Naive thymus-derived CD8-positive, alpha-beta T cell (primary cell): ENCODE data around the gene ARFIP1. TPM values are rescaled to one million over a fixed set of nuclear protein-coding genes. Genes with fewer than 3 reads are reported as not detected.

Experiments
- ATAC-seq, 2 donors: fragments of 150-1000 bp; cut with Tn5 transposase in 1 of 2; sonication (Bioruptor Pico), chemical (Tn5 transposase) in 1 of 2; 1 replicate in 1 of 2; 2 replicates in 1 of 2; pipeline ENCODE4 v1.10.0; 2021; ENCODE audit warnings: mild to moderate bottlenecking in 2 of 2, moderate library complexity in 2 of 2
- POLR2A ChIA-PET: fragments of 350-600 bp; sonication (Branson Sonifier 250); formaldehyde crosslinking; loops from one replicate; lab custom pipeline; 2021; ENCODE audit warnings: antibody characterized with exemption; lab: Charles Lee
- DNase-seq, 10 donors: peaks; one replicate each; pipeline versions ENCODE4 v3.0.0 to v3.0.0-alpha.2; 2020 to 2022
- H3K27ac Mint-ChIP-seq, 10 donors: one replicate each; pipeline ENCODE4 v1.8.0; 2020 to 2022; ENCODE audit warnings: mild to moderate bottlenecking in 10 of 10, mixed read lengths in 10 of 10, moderate library complexity in 4 of 10, inconsistent platforms in 1 of 10
- H3K27me3 Mint-ChIP-seq, 5 donors: one replicate each; pipeline ENCODE4 v1.8.0; 2021 to 2022; ENCODE audit warnings: mixed read lengths in 5 of 5
- H3K36me3 Mint-ChIP-seq, 3 donors: one replicate each; pipeline ENCODE4 v1.8.0; 2020 to 2022; ENCODE audit warnings: mixed read lengths in 3 of 3, mild to moderate bottlenecking in 2 of 3, inconsistent platforms in 1 of 3
- H3K4me1 Mint-ChIP-seq, 4 donors: one replicate each; pipeline ENCODE4 v1.8.0; 2021 to 2022; ENCODE audit warnings: mixed read lengths in 4 of 4
- H3K4me3 Mint-ChIP-seq, 10 donors: one replicate each; pipeline ENCODE4 v1.8.0; 2020 to 2022; ENCODE audit warnings: mild to moderate bottlenecking in 10 of 10, mixed read lengths in 10 of 10, moderate library complexity in 6 of 10, inconsistent platforms in 1 of 10
- H3K9me3 Mint-ChIP-seq, 9 donors: one replicate each; pipeline ENCODE4 v1.8.0; 2020 to 2022; ENCODE audit warnings: mixed read lengths in 9 of 9, mild to moderate bottlenecking in 3 of 9, inconsistent platforms in 1 of 9, moderate library complexity in 1 of 9
- polyA plus RNA-seq, 3 donors: library from polyadenylated mRNA; unstranded; fragments of 300-500 nt; fragmentation: Illumina TruSeq; gene quantifications; one replicate each; pipeline ENCODE4 v1.2.3, GENCODE V29; 2021
- total RNA-seq, 8 experiments: library from RNA in 2 of 8; stranded (reverse) in 2 of 8; gene quantifications; one replicate each; pipeline ENCODE4 v1.2.3 and lab custom pipeline; 2021 to 2026

Gene ARFIP1
- total and polyA plus RNA-seq, 5 experiments from 2014 or later: 11.3 to 21.3 (median 14.5) TPM

DNA sequence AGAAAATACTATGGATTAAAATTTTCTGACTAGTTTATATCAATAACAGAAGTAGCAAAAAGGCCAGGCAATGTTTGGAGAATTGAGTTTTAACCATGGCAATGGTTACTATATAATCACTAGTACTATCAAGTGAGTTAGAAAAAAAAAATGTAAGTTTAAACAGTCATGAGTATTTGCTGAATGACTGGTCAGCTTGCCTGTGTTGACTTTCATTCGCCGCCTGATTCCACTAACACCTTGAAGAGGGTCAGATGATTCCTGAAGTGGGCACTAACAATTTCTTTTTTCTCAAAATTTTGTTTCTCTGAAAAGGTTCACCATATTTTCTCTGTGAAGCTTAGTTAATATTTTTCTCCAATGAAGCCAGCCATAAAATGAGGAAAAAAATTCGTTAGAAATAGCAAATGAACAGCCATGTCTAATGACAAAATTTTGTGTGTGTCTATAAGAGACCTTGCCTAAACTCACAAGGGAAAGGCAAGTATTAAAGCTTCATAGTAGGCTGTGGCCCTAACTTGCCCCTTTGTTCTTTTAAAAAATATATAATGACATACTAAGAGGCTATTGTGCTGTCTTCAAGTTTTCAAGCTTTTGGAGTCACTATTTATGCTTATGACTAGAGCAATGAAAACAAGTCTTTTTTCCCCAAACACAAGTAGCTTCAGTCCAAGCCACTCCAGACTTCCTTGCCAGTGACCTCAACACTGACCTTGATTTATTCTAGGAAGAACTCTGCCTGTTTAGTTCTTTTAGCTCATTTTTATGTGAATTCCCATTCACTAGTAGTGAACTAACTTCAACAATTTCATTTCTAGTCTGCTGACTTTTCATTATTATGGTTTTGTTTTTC, 138.0 kb downstream of the ARFIP1 start:
- H3K4me3 Mint-ChIP-seq: no peak overlapping the region

DNA sequence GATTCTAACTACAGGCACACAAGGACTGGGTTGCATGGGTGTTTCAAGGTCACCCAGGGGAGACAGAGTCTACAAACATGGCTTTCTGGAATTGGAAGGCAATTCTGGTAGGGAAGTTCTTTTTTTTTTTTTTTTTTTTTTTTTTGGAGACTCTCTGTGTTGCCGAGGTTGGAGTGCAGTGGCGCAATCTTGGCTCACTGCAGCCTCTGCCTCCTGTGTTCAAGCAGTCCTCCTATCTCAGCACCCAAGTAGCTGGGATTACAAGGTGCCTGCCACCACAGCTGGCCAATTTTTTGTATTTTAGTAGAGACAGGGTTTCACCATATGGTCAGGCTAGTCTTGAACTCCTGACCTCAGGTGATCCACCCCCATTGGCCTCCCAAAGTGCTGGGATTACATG, 140.1 kb downstream of the ARFIP1 start:
- ATAC-seq: no peak
- Mint-ChIP-seq H3K4me3 (no peak overlapping the region), H3K9me3 (peaks cover 0 to 25% (median 16%) of the 10 kb centered on the region in 9 donors), H3K4me1 (no peaks in the 10 kb centered on the region), H3K27ac (no peak overlapping the region), H3K36me3 (peaks cover 8 to 26% (median 13%) of the 10 kb centered on the region in 3 donors), H3K27me3 (peaks cover 0 to 7% (median 2%) of the 10 kb centered on the region in 5 donors)
- POLR2A ChIA-PET: no interaction called here
- DNase-seq: no peak

More for the DNA sequence above, 138.0 kb downstream of the ARFIP1 start:
- Mint-ChIP-seq H3K36me3 (peaks cover 8 to 26% (median 13%) of the 10 kb centered on the region in 3 donors), H3K27ac (no peak overlapping the region), H3K27me3 (peaks cover 0 to 7% (median 2%) of the 10 kb centered on the region in 5 donors), H3K9me3 (peaks cover 0 to 25% (median 16%) of the 10 kb centered on the region in 9 donors), H3K4me1 (no peaks in the 10 kb centered on the region)
- ATAC-seq (no peak), DNase-seq (no peak)
- POLR2A ChIA-PET: no interaction called here

DNA sequence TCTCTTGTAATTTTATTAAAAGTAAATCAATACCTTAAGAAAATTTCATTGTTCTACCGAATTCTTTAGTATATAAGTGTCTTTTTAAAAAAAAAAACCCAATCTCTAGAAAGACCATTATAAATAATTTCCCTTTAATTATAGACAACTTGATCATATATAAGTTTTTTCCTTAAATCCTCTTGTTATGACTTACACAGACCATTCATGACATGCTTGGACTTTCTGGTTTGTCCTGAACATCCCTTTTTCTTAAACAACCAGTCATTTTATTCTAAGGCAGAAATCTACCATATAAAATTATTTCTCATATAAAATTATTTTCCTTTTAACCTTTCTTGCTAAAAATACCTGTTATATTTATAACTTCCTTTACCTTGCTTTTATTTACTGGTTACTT, 141.0 kb downstream of the ARFIP1 start:
- POLR2A ChIA-PET: no interaction called here
- H3K36me3 Mint-ChIP-seq: peaks cover 8 to 26% (median 13%) of the 10 kb centered on the region in 3 donors
- DNase-seq: no peak

DNA sequence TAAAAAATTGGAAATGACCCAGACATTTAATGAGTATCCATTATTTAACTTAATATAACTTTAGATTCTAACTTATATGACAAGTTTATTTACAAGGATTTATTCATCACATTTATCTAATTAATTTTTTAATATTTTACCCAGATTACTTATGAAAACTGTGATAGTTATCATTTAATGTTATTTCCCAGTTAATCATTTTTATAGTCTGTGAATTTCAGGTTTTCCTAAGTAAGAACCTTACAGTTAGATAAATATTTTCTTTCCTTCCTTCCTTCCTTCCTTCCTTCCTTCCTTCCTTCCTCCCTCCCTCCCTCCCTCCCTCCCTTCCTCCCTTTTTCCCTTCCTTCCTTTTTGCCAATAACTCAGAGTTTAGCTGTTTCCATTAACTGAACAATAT, 141.5 kb downstream of the ARFIP1 start:
- Mint-ChIP-seq H3K4me3 (no peak overlapping the region), H3K9me3 (peaks cover 0 to 25% (median 16%) of the 10 kb centered on the region in 9 donors), H3K27me3 (peaks cover 2 to 7% (median 2%) of the 10 kb centered on the region in 5 donors), H3K27ac (no peak overlapping the region), H3K4me1 (no peaks in the 10 kb centered on the region), H3K36me3 (peaks cover 8 to 26% (median 13%) of the 10 kb centered on the region in 3 donors)
- POLR2A ChIA-PET: no interaction called here
- no peak for DNase-seq
- no peak for ATAC-seq

More for the DNA sequence above, 141.0 kb downstream of the ARFIP1 start:
- H3K4me1 Mint-ChIP-seq: no peaks in the 10 kb centered on the region
- H3K9me3 Mint-ChIP-seq: peaks cover 0 to 25% (median 16%) of the 10 kb centered on the region in 9 donors
- peaks cover 0 to 7% (median 2%) of the 10 kb centered on the region in 5 donors for H3K27me3 Mint-ChIP-seq
- no peak for ATAC-seq
- H3K27ac Mint-ChIP-seq: no peak overlapping the region
- H3K4me3 Mint-ChIP-seq: no peak overlapping the region

DNA sequence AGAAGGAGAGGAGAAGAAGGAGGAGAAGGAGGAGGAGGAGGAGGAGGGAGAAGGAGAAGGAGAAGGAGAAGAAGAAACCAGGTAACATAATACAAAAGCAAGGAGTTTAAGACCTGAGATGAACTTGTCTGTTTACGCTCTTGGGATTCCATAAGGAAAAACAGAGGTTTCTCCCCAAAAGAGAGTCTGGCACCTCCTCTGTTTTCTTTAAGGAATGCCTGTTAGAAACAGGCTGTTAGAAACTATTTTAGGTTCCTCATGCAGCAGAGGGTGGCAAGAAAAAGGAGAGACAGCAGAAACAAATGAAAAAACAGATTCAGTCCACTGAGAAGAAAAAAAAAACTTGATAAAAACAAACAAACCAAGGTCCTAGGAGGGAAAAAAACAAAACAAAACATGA, 146.1 kb downstream of the ARFIP1 start:
- Mint-ChIP-seq H3K36me3 (peaks cover 0 to 6% (median 5%) of the 10 kb centered on the region in 3 donors), H3K9me3 (peaks cover 0 to 10% (median 4%) of the 10 kb centered on the region in 9 donors), H3K4me1 (peaks cover 0 to 12% (median 2%) of the 10 kb centered on the region in 4 donors), H3K4me3 (no peak overlapping the region), H3K27ac (no peak overlapping the region), H3K27me3 (peaks cover 8 to 27% (median 13%) of the 10 kb centered on the region in 5 donors)
- DNase-seq (no peak), ATAC-seq (no peak)
- POLR2A ChIA-PET: no interaction called here

DNA sequence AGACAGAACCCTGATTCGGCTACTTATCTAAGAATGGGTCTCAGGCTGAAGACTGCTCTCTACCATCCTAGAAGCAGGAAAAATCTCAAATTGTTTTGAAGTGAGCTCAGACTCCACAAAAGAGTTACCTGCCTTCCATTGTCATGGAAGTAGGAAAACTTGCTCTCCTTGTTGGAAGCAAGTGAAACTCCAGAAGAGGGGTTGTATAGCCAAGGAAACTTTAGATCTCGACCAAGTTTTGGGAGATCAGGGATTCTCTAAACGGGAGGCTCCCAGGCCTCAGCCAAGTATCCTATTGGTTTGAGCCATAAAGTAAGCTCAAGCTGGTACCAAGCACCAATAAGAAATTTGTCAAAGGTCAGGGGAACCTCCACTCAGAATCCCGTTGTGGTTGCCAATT, 147.2 kb downstream of the ARFIP1 start:
- peaks cover 0 to under 1% (median 0%) of the 10 kb centered on the region in 3 donors for H3K36me3 Mint-ChIP-seq
- no peak overlapping the region for H3K4me3 Mint-ChIP-seq
- no peak for DNase-seq
- peaks cover 0 to 12% (median 2%) of the 10 kb centered on the region in 4 donors for H3K4me1 Mint-ChIP-seq
- no peak overlapping the region for H3K27ac Mint-ChIP-seq
- POLR2A ChIA-PET: no interaction called here
- no peak for ATAC-seq
- H3K9me3 Mint-ChIP-seq: peaks cover 0 to 2% (median 0%) of the 10 kb centered on the region in 9 donors
- H3K27me3 Mint-ChIP-seq: peaks cover 12 to 21% (median 16%) of the 10 kb centered on the region in 5 donors

DNA sequence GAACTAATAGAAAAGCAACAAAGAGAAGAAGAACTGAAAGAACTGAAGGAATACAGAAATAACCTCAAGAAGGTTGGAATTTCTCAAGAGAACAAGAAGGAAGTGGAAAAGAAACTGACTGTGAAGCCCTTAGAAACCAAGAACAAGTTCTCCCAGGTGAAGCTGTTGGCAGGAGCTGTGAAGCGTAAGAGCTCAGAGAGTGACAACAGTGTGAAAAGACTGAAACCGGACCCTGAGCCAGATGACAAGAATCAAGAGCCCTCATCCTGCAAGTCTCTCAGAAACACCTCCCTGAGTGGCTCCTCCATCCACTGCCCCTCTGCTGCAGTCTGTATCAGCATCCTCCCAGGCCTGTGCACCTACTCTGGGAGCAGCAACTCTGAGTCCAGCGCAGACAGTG, 148.0 kb downstream of the ARFIP1 start:
- Mint-ChIP-seq H3K4me3 (no peak overlapping the region), H3K27me3 (peaks cover 14 to 22% (median 17%) of the 10 kb centered on the region in 5 donors), H3K9me3 (peaks cover 0 to 2% (median 0%) of the 10 kb centered on the region in 9 donors), H3K36me3 (no peaks in the 10 kb centered on the region), H3K27ac (peak overlapping the region in 1 of 10 donors; percentile 33), H3K4me1 (peaks cover 0 to 12% (median 2%) of the 10 kb centered on the region in 4 donors)
- POLR2A ChIA-PET: no interaction called here
- DNase-seq (no peak), ATAC-seq (no peak)

DNA sequence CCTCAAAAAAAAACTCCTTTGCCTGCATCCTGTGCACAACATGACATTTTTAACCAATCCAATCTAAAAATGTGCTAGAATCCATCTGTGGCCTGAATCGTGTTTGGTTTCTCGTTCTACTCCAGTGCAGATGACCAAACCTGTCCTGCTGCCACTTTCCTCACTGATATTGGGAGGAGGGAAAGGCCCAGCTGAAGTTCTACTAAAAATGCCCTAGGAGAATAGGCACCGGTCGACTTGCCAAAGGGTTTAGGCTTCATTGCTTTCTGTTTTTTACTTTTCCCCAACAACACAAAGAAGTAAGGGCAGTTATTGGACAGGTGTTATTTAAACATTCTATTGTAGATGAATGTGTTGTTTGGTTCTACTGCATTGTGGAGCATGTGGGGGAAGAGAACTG, 148.5 kb downstream of the ARFIP1 start:
- Mint-ChIP-seq H3K9me3 (peaks cover 0 to 2% (median 0%) of the 10 kb centered on the region in 9 donors), H3K4me3 (no peak overlapping the region), H3K4me1 (peaks cover 0 to 12% (median 2%) of the 10 kb centered on the region in 4 donors), H3K27me3 (peaks cover 19 to 28% (median 22%) of the 10 kb centered on the region in 5 donors), H3K36me3 (no peaks in the 10 kb centered on the region), H3K27ac (no peak overlapping the region)
- DNase-seq (no peak), ATAC-seq (no peak)
- POLR2A ChIA-PET: no interaction called here

DNA sequence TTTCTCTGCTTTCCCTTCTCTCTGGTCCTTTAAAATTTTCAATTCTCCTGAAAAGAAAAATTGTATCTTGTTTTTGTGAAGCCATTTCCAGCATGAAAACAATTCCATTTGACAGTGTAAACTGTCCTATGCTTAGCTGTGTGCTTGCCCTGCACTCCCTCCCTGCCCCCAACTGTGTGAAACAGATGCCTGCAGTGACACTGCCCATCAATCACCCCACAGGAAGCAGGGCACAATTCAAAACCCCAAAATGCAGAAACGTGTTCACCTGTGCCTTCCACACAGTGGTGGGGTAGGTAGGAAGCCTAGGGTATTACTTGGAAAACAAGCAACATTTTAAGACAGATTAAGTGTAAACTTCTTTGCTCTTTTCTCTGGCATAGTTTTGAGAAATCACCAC, 150.1 kb downstream of the ARFIP1 start:
- Mint-ChIP-seq H3K36me3 (no peaks in the 10 kb centered on the region), H3K4me1 (peaks cover 2 to 17% (median 3%) of the 10 kb centered on the region in 4 donors), H3K4me3 (no peak overlapping the region), H3K9me3 (peaks cover 0 to 2% (median 0%) of the 10 kb centered on the region in 9 donors), H3K27me3 (peaks cover 29 to 44% (median 35%) of the 10 kb centered on the region in 5 donors), H3K27ac (no peak overlapping the region)
- POLR2A ChIA-PET: no interaction called here
- DNase-seq: no peak
- ATAC-seq: no peak

DNA sequence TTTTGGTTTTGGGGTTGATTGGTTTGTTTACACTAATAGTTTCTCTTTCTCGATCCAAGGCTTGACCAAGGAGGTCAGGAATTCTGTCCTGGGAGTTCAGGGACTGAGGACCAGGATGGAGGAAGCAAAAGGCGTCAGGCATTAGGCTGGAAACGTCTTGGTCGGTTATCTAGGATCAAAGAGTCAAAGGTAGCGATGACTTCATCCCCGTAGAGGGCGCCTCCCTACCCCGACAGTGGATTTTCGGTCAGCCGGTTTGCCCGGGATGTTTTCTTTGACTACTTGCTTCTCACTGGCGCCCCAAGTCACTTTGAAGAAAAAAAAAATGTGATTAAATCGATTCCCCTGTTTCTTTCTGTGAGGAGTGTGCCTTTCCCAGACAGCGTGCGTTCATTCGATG, 155.4 kb downstream of the ARFIP1 start:
- peak overlapping the region in 1 of 10 donors; percentile 77 for H3K27ac Mint-ChIP-seq
- H3K4me3 Mint-ChIP-seq: peak overlapping the region; percentile 33 to 84 (median 79)
- H3K36me3 Mint-ChIP-seq: peaks cover 0 to 9% (median 0%) of the 10 kb centered on the region in 3 donors
- H3K9me3 Mint-ChIP-seq: no peaks in the 10 kb centered on the region
- peaks cover 8 to 26% (median 20%) of the 10 kb centered on the region in 4 donors for H3K4me1 Mint-ChIP-seq
- ATAC-seq (no peak), DNase-seq (peak in 1 of 10 donors; percentile 1)
- POLR2A ChIA-PET: interaction anchor here (0.5 kb wide), 1 partner anchor 941 kb away, joined by 3 read pairs; no protein-coding TSS in a partner anchor
- peaks cover 35 to 59% (median 53%) of the 10 kb centered on the region in 5 donors for H3K27me3 Mint-ChIP-seq

DNA sequence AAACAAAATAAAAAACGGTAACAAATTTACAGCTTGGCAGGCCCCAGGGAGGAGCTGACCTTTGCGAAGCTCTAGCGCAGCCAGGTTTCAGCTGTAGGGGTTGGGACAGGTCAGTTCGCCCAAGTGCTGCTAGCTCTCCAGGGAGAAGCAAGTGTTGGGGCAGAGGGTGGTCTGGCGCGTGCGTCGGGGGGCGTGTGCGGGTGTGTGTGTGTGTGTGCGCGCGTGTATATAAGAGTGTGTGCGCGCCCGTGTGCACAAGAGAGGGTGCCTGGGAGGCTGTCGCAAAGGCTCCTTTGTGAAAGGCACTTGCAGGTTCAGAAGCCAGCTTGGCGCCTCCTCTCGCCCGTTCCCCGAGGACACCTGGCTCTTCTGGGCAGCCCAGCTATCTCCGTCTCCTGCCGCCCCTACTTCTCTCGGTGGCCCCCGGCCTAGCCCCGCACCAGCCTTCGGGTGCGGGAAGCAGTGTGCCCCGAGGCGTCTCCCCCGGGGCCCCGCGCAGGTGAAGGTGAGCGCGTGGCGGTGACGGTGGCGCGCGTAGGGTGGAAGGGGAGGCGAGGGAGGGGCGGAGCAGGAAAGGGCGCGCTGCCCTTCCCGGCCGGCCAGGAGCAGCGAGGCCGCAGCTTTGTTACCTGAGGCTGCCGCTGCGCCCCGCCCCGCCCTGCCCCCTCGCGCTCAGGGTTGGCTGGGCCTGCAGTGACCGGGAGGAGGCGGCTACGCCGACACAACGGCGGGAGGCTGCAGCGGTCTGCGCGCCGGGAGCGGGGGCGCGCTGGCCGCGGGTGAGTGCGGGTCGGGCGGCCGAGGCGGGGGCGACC, 156.1 kb downstream of the ARFIP1 start, which contains the start of gene FHDC1:
FHDC1 (plus strand) TSS at position 693 of the 815 bp plus-strand sequence. CDS start 6,735 bp downstream, outside the sequence.
- Mint-ChIP-seq H3K36me3 (peaks cover 0 to 9% (median 0%) of the 10 kb centered on the region in 3 donors), H3K27ac (peak within 1 kb of the TSS in 1 of 10 donors; percentile 77), H3K27me3 (peaks cover 37 to 61% (median 58%) of the 10 kb centered on the region in 5 donors), H3K4me1 (peaks cover 8 to 26% (median 20%) of the 10 kb centered on the region in 4 donors), H3K9me3 (no peaks in the 10 kb centered on the region), H3K4me3 (peak within 1 kb of the TSS; percentile 52 to 84 (median 79))
- ATAC-seq (peak in 1 of 2 donors; percentile 27), DNase-seq (peak in 2 of 10 donors; percentile 4 to 11)
- POLR2A ChIA-PET: interaction anchor here (0.5 kb wide), 1 partner anchor 940 kb away, joined by 3 read pairs; no protein-coding TSS in a partner anchor
